GM18505 (cell line): ENCODE data around the gene CPNE8.

Experiments
- ATAC-seq: cut with Tn5 transposase; IDR thresholded peaks from one replicate; pipeline ENCODE4 v1.9.1; 2021; ENCODE audit not compliant: unreplicated experiment
- POLR2A ChIP-seq: IDR thresholded peaks from 4 replicates; pipeline ENCODE4 v1.6.1; 2011; ENCODE audit warnings: borderline replicate concordance; ENCODE audit not compliant: insufficient read depth, insufficient read length; ENCODE audit errors: extremely low read depth

The CPNE8 gene

GRCh38 chr12:38825006-38825405, 80.4 kb downstream of the CPNE8 start:
- no peak for TF ChIP-seq POLR2A
- ATAC-seq: no peak

- ATAC-seq: no peak
- TF ChIP-seq POLR2A: no peak
Measured at GRCh38 chr12:38823738-38824137, 81.7 kb downstream of the CPNE8 start.

- no peak for TF ChIP-seq POLR2A
- ATAC-seq: no peak
Measured at GRCh38 chr12:38823314-38823713, 82.1 kb downstream of the CPNE8 start.

- ATAC-seq: no peak
- TF ChIP-seq POLR2A: no peak
Measured at GRCh38 chr12:38817942-38818341, 87.4 kb downstream of the CPNE8 start.

GRCh38 chr12:38813923-38814322, 91.5 kb downstream of the CPNE8 start:
- no peak for ATAC-seq
- TF ChIP-seq POLR2A: no peak

- no peak for ATAC-seq
- no peak for TF ChIP-seq POLR2A
Measured at GRCh38 chr12:38811814-38812356, 93.5 kb downstream of the CPNE8 start.

GRCh38 chr12:38809832-38810231, 95.6 kb downstream of the CPNE8 start:
- no peak for TF ChIP-seq POLR2A
- ATAC-seq: no peak

GRCh38 chr12:38788106-38788505, 117.3 kb downstream of the CPNE8 start:
- no peak for ATAC-seq
- no peak for TF ChIP-seq POLR2A

- TF ChIP-seq POLR2A: no peak
- no peak for ATAC-seq
Measured at GRCh38 chr12:38785381-38785780, 120.0 kb downstream of the CPNE8 start.

GRCh38 chr12:38783304-38783703, 122.1 kb downstream of the CPNE8 start:
- ATAC-seq: no peak
- no peak for TF ChIP-seq POLR2A

- TF ChIP-seq POLR2A: no peak
- no peak for ATAC-seq
Measured at GRCh38 chr12:38782359-38782758, 123.0 kb downstream of the CPNE8 start.

GRCh38 chr12:38776647-38777046, 128.7 kb downstream of the CPNE8 start:
- ATAC-seq: no peak
- no peak for TF ChIP-seq POLR2A

- ATAC-seq: peak; percentile 93
- no peak for TF ChIP-seq POLR2A
Measured at GRCh38 chr12:38775457-38775856, 129.9 kb downstream of the CPNE8 start.

- TF ChIP-seq POLR2A: no peak
- no peak for ATAC-seq
Measured at GRCh38 chr12:38772437-38772836, 133.0 kb downstream of the CPNE8 start.

GRCh38 chr12:38771871-38772270, 133.5 kb downstream of the CPNE8 start:
- ATAC-seq: peak; percentile 76
- no peak for TF ChIP-seq POLR2A
